Effector memory CD8-positive, alpha-beta T cell (primary cell): ENCODE data around the gene IRF5.

ENCODE experiments used
- ATAC-seq: fragments of 150-1000 bp; cut with Tn5 transposase; replicated peaks from 2 replicates; pipeline ENCODE4 v1.10.0; 2021; ENCODE audit warnings: mild to moderate bottlenecking, moderate library complexity
- DNase-seq, 3 experiments: peaks; one replicate each; pipeline ENCODE4 v3.0.0; 2021
- H3K27ac Mint-ChIP-seq, 2 donors: one replicate each; pipeline ENCODE4 v1.8.0; 2022; ENCODE audit warnings: mild to moderate bottlenecking in 2 of 2, mixed read lengths in 2 of 2, moderate library complexity in 2 of 2
- H3K27me3 Mint-ChIP-seq, 2 donors: one replicate each; pipeline ENCODE4 v1.8.0; 2022; ENCODE audit warnings: mixed read lengths in 2 of 2
- H3K36me3 Mint-ChIP-seq: one replicate; pipeline ENCODE4 v1.8.0; 2022; ENCODE audit warnings: mild to moderate bottlenecking, moderate library complexity, mixed read lengths; ENCODE audit not compliant: insufficient read depth
- H3K4me1 Mint-ChIP-seq, 2 donors: one replicate each; pipeline ENCODE4 v1.8.0; 2022; ENCODE audit warnings: low read depth in 2 of 2, mixed read lengths in 2 of 2
- H3K4me3 Mint-ChIP-seq, 2 donors: one replicate each; pipeline ENCODE4 v1.8.0; 2022; ENCODE audit warnings: mild to moderate bottlenecking in 2 of 2, mixed read lengths in 2 of 2, moderate library complexity in 2 of 2
- H3K9me3 Mint-ChIP-seq, 2 donors: one replicate each; pipeline ENCODE4 v1.8.0; 2022; ENCODE audit warnings: mixed read lengths in 2 of 2

The IRF5 gene

DNA sequence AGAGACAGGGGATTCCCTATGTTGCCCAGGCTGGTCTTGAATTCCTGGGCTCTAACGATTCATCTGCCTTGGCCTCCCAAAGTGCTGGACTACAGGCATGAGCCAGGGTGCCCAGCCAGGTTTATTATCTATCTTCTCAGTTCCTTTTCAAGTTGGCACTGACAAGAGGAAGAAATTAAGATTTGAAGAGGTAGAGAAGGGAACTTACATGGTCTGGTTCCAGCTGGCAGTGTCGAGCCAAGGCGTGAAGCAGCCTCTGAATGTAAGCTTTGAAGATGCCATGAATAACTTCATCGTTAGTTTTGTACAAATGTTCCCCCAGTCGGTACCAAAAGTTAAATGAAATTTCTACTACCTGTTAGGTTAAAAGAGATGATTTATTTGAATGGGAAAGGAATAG, 59.5 kb downstream of the IRF5 start:
- Mint-ChIP-seq H3K9me3 (no peaks in the 10 kb centered on the region), H3K36me3 (peaks cover 62% of the 10 kb centered on the region), H3K27ac (no peak overlapping the region), H3K4me1 (no peaks in the 10 kb centered on the region), H3K27me3 (no peaks in the 10 kb centered on the region), H3K4me3 (no peak overlapping the region)
- DNase-seq (no peak), ATAC-seq (no peak)
